Measurements from ENCODE around the gene RNF217.

The RNF217 gene

DNA sequence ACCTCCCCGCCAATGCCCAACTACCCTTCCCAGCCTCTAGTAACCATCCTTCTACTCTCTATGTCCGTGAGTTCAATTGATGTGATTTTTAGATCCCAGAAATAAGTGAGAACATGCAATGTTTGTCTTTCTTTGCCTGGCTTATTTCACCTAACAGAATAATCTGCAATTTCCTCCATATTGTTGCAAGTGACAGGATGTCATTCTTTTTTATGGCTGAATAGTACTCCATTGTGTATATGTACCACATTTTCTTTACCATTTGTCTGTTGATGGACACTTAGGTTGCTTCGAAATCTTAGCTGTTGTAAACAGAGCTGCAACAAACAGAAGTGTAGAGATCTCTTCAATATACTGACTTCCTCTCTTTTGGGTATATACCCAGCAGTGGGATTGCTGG is 65.0 kb downstream of the RNF217 start:
- ATAC-seq: no peak

GRCh38 chr6:125030969-125031368 is 68.7 kb downstream of the RNF217 start:
- no peak for ATAC-seq

More for the DNA sequence above, 65.0 kb downstream of the RNF217 start:
- TF ChIP-seq POU6F1 (CRISPR knock-in tag; IDR thresholded peaks at IDR 0.05; ENCODE audit: borderline replicate concordance, low read depth) (no peak), TOX (CRISPR knock-in tag; IDR thresholded peaks at IDR 0.05; ENCODE audit: borderline replicate concordance) (no peak), BACH2 (CRISPR knock-in tag; IDR thresholded peaks at IDR 0.05; ENCODE audit: borderline replicate concordance) (no peak), OSR1 (CRISPR knock-in tag; IDR thresholded peaks at IDR 0.05) (no peak), ZNF8 (CRISPR knock-in tag; IDR thresholded peaks at IDR 0.05) (no peak), ZFP3 (CRISPR knock-in tag; IDR thresholded peaks at IDR 0.05) (no peak), ESRRG (CRISPR knock-in tag; IDR thresholded peaks at IDR 0.05) (no peak), TSHZ2 (CRISPR knock-in tag; IDR thresholded peaks at IDR 0.05) (no peak), ZNF70 (CRISPR knock-in tag; IDR thresholded peaks at IDR 0.05) (no peak), CSRNP3 (CRISPR knock-in tag; IDR thresholded peaks at IDR 0.05) (no peak), GLIS3 (CRISPR knock-in tag; IDR thresholded peaks at IDR 0.05) (no peak)

More at GRCh38 chr6:125030969-125031368, 68.7 kb downstream of the RNF217 start:
- no peak for TF ChIP-seq RARB (CRISPR knock-in tag; IDR thresholded peaks at IDR 0.05)
- TF ChIP-seq PATZ1 (CRISPR knock-in tag; IDR thresholded peaks at IDR 0.05; ENCODE audit: borderline replicate concordance): no peak
- no peak for TF ChIP-seq POU6F1 (CRISPR knock-in tag; IDR thresholded peaks at IDR 0.05; ENCODE audit: borderline replicate concordance, low read depth)
- TF ChIP-seq ZNF565 (CRISPR knock-in tag; conservative IDR thresholded peaks at IDR 0.05; ENCODE audit: low read depth): no peak
- no peak for TF ChIP-seq ZNF70 (CRISPR knock-in tag; IDR thresholded peaks at IDR 0.05)
- TF ChIP-seq ARNTL (CRISPR knock-in tag; IDR thresholded peaks at IDR 0.05; ENCODE audit: borderline replicate concordance, low read depth): no peak
- TF ChIP-seq ZFP3 (CRISPR knock-in tag; IDR thresholded peaks at IDR 0.05): no peak
- no peak for TF ChIP-seq CREB5 (CRISPR knock-in tag; IDR thresholded peaks at IDR 0.05; ENCODE audit: low read depth)
- TF ChIP-seq PPARA (CRISPR knock-in tag; IDR thresholded peaks at IDR 0.05; ENCODE audit: borderline replicate concordance): no peak
- no peak for TF ChIP-seq CSDC2 (CRISPR knock-in tag; IDR thresholded peaks at IDR 0.05)
- TF ChIP-seq TCF4 (CRISPR knock-in tag; IDR thresholded peaks at IDR 0.05; ENCODE audit: borderline replicate concordance): no peak
- no peak for TF ChIP-seq ZFP30 (CRISPR knock-in tag; IDR thresholded peaks at IDR 0.05)
- TF ChIP-seq SNAI2 (CRISPR knock-in tag; IDR thresholded peaks at IDR 0.05): no peak
- TF ChIP-seq ESRRG (CRISPR knock-in tag; IDR thresholded peaks at IDR 0.05): no peak
- TF ChIP-seq ZC3H10 (CRISPR knock-in tag; IDR thresholded peaks at IDR 0.05): no peak

All from SK-N-SH treated with all-trans-retinoic acid at 6 μM for 48 hours (cell line).